GM18499 (cell line): ENCODE measurements around the gene RNLS.
"Not testable (repeated sequence)": the region's sequence is repeated elsewhere in the genome, so short reads cannot be mapped to it uniquely, and the experiment has no call there.

Source experiments
- ATAC-seq: cut with Tn5 transposase; IDR thresholded peaks from one replicate; pipeline ENCODE4 v1.9.1; 2021; ENCODE audit warnings: moderate number of reproducible peaks; ENCODE audit not compliant: insufficient read depth, unreplicated experiment

RNLS gene

DNA sequence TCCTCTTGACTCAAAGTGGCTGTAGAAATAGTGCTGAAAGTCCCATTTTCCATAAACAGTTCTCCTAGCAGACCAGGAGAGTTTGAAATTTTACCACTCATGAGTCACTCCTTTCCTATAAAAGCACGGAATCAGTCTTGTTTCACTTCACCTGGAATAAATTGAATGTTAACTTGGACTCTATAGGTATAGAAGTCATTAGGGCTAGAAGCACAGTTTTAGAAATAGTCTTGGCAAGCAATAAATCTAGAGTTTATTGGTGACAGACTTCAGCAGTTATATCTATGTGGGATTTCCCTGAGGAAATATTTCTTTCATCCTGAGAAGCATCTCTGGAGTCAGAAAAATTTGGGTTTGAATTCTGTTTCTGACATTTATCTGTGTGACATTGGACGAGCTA is 212.4 kb downstream of the RNLS start:
- ATAC-seq = no peak

DNA sequence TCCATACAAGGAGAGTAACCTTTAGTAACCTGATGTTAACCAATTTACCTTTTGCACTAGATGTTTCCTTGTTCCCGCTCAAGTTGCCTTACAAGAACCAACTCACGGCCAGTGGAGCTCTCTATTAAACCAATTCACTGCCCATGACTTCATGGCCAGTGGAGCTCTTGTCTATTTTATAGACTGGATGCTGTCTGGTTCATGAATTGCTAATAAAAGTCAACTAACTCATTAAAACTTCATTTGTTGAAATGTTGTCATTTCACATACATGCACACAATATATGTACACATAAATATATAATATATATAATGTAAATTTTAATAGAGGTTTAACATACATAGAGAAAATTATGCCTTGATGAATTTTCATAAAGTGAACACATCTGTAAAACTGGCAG is 216.3 kb downstream of the RNLS start:
- no peak for ATAC-seq

DNA sequence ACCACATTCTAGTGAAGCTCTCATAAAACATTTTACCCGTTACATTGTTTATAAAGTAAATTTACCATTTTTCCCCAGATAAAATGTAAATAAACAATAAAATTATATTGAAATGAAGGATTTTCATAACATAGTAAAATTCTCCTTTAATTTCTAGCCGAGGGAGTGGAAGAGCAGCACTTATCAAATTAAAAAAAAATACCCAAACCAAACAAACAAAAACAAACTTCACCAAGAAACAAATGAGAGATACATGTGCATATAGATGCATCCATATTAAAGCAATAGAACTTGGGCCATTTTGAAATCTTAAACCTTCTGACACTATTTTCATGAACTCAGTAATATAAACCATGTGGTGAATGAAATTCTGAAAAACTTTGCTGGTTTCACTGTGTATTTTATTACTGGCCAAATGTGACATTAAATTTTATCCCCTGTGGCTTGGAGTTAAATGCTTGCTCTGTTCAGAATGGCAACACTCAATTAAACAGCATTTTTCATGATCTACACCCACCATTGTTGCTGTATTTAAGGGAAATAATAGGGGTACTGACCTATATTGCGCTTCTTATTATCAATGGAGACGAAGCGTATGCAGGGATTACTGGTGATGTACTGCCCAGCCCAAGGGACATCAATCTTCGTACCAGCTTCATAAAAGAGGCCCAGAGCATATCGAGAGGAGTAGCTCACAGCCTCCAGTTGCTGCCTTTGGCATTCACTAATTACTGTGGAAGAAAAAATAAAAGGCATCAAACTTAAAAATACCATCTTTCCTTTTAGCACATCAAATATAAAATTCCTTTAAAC is 220.9 kb downstream of the RNLS start:
- ATAC-seq = no peak

DNA sequence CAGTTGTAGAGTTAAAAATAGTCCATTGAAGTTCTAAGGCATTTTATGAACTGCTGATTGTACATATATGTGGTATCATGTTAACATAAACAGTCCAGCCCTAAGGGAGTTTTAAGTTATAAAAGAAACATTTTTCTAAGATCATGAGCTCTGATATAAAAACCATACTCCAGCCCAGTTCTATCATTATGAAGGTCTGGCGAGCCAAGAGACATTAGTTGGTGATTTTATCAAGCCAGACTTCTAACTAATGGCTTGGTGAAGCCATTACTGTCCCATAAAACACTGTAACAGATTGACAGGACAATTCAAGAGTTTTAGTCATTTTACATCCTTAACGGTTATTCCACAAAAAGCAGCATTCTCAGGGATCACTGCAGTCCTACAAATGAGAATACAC is 221.6 kb downstream of the RNLS start:
- ATAC-seq = no peak

DNA sequence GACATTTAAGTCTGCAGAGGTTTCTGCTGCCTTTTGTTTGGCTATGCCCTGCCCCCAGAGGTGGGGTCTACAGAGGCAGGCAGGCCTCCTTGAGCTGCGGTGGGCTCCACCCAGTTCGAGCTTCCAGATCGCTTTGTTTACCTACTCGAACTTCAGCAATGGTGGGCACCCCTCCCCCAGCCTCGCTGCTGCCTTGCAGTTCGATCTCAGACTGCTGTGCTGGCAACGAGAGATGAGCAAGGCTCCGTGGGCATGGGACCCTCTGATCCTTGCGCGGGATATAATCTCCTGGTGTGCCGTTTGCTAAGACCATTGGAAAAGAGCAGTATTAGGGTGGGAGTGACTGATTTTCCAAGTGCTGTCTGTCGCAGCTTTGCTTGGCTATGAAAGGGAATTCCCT is 227.4 kb downstream of the RNLS start:
- ATAC-seq = not testable (repeated sequence)

DNA sequence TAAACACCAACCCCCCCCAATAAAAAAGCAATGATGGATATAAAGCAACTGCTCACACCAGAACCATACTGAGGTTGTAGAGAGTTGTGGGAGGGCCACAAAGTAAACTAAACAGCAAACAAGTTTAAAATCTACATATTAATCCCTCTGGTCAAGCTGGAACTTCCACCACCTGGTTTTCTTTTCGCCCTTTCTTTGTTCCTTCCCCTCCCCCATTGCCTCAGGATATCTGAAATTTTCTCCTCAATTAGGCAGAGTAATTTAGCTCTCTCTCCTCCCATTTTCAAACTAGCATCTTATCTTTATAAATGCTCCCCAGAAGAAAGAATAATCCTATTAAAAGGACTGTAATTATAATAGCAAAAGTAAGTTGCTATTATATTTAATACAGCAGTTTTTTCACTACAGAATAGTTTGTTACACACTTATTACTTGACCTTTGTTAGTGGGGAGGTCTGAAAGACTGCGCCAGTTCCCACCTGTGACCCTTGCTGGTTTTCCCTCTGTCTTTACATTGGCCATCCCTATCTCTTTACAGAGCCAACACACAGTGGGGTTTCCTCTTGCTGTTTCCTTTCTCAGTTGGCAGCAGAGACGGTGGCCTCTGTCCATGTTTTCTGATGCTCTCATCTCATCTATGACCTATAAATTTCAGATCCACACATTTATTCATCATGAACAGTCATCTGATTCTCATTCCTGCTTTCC is 235.4 kb downstream of the RNLS start:
- ATAC-seq = no peak

DNA sequence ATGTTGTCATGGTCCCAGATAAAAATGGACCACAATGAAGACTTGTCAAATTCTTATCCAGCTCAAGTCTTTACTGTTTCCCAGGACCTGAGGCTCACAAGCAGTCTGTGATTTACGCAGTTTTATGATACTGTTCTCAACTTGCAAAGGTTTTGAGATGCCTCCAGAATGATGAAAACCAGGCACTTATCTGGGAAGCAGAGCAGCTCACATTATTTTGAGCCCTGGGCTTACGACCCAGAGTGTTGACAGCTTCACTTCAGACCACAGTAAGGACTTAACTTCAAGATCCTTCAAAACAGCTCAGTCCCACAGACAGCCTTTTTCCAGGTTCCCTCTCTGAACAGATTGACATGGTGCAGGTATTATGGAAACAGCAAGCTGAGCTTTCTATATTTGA is 236.1 kb downstream of the RNLS start:
- no peak for ATAC-seq

DNA sequence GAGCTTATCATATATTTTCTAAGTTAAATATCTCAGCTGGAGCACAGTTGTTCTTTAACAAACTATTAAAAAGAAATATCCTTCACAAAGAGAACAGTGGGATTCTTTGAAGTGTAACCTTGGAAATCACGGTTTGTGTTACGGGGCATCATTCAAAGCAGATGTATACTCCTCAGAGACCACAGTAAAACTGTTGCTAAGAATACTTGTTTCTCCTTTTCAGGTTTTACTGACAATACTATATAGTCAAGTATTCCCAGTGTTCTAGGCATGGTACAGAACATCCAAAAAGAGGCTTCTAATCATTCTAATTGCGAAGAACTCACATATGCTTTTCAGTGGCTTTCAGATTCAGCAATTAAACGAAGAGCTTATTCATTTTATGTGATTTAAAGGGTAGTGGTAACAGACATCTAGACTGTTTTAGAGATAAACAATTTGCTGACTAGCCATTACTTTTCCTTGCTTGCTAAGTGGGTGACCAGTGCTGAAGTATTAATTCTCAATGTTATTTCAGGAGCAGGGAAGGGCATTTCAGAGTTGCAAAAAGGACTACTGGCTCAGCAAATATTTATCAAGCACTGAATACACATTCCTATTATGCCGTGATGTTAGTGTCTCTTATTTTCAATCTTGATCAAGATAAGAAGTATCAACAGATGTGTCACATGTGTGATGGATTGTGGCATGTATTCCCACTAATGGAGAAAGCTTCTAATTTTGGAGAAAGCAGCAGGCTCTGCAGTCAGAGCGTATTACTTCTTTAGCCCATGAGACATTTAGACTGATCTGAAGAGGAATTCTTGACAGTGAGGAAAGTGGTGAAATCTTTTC is 236.8 kb downstream of the RNLS start:
- no peak for ATAC-seq

DNA sequence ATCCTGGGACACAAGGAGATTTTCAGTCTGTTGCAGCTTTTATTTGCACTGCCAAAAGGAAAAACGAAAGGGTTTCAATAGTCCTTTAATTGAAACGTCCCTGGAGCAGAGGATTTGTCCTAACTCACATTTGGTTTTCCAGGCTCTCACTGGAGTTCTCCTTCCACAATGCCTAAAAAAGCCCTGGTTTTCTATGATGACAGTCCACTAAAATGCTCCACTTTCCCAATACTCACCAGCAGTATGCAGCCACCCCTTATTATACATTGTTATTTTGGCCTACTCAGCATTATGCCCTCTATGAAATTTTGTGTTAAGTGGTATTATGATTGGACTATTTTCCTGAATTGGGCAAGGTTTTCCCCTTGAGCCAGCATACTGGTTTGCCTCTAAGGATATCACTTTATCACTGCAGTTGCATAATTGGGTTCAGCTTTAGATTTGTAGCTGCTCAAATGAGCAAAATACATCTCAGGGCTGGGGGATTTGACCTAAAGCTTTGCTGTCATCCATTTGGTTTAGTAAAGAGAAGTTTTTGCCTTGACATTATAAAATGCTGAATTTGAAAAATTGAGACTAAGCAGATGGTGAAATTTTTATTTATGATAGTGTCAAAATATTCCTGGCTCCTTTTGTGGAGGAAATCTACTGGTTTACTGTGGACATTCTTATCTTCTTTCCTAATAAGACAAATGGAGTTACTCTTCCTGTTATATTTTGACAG is 239.2 kb downstream of the RNLS start:
- no peak for ATAC-seq

DNA sequence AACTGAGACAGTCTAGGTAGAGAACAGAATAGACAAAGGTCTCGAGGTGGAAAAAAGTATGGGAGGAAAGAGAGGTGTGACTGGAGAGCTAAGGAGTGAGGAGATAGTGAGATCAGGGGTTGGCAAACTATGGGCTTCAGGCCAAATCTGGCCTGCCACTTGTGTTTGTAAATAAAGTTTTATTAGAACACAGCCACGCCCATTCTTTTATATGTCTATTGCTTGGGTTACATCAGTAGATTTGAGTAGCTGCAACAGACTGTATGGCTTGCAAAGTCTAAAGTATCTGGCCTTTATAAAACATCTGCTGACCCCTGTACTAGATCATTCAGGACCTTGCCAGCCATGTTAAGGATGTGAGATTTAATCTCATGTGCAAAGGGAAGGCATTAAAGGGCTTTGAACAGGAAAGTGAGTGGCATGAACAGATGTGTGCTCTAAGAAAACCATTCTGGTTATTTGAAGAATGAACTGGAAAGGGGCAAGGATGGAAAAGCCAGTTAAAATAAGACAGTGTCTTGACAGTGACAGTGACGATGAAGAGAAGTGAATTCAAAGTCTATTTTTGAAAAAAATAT is 240.3 kb downstream of the RNLS start:
- ATAC-seq = no peak

DNA sequence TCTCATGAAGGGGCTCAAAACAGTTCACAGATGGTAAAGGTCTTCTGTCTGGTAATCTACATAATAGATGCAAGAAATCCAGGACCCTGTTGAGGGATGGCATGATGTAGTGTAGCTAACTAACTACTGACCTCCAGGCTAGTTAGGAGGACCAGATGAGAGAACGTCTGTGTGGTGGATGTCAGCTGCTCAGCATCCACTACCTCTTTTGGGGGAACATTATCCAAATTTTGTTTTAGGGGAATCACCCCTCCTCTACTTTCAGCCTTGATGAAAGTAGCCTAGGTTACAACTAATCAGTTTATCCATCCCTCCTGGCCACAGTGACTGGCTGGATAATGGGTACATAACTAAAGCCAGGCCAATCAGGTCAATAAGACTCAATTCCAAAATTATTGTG is 246.0 kb downstream of the RNLS start:
- no peak for ATAC-seq

DNA sequence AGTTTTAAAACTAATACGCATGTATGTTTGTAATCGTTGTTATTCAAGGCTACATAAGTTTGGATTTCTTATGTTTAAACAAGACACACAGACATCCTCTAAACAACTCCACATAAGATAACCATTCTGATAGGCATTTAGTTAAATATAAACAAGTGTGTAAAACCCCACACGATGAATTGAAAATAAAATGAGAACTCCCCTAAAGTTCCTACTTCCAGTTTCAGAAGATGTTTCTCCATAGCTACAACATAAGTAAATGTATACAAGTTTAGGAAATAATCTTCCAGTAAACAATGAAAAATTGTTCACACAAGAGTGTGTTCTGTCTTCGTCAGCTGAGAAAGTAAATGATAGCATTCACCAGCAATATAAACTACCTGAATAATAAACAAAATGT is 246.8 kb downstream of the RNLS start:
- ATAC-seq = no peak

DNA sequence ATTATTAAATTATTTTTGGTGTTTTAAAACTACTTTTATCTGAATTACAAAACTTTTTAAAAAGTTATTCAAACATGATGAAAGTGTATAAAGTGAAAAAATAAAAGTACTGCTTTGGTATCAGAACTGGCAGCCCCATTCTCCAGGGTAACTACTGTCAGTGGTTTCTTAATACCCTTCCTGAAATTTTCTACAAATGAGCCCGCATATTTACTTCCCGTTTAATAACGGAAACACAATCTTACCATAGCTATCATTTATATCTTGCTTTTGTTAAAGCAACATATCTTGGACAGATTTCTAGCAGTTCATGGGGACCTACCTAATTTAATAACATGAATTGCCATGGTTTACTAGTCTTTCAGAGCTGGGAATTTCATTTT is 249.9 kb downstream of the RNLS start:
- no peak for ATAC-seq

DNA sequence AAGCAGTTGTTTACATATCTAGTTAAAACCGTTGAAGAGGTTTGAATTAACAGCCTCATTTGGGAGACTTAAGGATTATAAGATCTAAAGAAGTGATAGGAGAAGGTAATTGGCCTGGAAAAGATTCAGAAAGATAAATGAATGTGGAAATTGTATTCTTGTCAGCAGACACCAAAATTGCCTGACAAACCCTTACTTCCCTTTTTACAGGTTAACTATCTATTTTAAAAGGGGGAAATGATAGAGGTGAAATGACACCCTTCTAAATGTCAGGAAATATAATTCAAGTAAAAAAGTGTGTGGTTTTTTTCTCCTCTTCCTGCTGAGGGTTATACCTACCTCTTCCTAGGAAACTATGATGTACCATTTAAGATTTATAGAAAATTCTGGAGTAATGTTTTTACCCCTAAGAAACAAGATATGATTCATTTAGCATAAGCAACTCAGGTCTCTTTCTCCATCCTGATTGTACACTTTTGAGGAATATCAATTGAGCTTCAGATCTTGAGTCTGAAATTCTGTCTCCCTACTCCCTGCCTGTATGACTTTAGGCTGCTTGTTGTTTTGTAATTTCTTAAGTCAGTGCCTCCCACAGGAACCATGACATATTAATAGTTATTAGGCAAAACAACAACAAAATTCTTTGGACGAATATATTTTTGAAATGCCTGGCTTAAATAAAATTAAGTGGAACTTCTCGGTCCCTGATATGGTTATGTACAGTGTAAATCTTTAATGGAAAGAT is 250.4 kb downstream of the RNLS start:
- ATAC-seq = no peak

DNA sequence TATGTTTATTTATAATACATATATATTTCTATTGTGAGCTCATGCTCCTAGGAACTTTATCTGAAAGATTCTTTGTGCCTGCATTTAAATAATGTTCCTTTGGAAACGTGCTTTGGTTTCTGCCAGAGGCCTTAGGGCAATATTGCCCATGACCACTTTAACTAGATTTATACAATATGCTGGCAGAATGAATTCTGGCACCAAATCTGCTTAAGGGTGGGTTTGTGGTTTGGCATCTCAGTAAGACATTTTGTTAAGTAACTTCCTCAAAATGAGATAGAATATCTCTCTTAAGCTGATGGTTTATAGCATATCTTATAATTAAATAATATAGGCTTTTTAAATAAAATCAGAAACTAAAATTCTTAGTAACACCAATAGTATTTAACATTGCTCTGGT is 252.9 kb downstream of the RNLS start:
- no peak for ATAC-seq

DNA sequence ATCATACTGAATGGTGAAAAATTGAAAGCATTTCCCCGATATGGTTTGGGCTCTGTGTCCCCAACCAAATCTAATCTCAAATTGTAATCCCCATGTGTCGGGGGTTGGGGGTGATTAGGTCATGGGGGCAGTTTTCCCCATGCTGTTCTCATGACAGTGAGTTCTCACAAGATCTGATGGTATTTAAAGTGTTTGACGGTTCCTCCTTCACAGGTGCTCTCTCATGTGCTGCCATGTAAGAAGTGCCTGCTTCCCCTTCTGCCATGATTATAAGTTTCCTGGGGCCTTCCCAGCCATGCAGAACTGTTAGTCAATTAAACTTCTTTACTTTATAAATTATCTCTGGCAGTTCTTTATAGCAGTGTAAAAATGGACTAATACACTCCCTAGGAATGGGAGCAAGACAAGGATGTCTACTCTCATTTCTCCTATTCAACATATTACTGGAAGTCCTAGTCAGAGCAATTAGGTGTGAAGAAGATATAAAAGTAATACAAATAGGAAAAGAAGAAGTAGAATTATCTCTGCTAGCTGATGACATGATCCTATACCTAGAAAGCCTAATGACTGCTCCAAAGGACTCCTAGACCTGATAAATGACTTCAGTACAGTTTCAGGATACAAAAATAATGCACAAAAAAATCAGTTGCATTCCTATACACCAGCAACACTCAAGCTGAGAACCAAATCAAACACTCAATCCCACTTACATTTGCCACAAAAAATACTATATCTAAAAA is 260.6 kb downstream of the RNLS start:
- no peak for ATAC-seq

DNA sequence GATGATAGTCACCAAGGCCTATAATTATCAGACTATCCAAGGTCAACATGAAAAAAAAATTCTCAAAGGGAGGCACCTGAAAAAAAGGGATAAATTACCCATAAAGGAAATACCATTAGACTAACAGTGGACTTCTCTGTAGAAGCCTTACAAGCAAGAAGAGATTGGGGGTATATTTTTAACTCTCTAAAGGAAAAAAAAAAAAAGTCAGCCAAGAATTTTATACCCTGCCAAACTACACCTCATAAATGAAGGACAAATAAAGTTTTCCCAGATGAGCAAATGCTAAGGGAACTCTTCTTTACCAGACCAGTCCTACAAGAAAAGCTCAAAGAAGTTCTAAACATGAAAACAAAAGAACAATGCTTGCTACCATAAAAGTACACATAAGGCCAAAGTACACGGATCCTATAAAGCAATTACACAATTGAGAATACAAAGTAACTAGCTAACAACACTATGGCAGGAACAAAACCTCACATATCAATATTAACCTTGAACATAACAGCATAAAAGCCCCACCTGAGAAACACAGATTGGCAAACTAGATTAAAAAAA is 263.1 kb downstream of the RNLS start:
- no peak for ATAC-seq

DNA sequence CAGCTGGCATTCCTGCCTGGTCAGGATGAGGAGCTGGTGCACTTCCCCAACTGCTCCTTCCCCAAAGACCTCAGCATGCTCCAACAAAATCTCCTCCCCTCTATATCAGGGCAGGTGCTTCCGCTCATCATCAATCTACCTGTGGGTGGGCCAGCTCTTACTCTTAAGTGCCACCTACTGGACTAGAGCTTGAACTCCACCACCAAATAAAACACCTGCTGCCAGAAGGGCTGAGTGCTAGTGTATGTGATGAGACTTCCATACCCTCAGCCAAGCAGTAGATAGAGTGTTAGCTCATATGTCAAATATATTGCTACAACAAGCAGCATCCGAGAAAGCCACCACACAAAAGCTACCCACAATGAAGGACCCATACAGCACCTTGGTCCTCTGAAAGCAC is 264.3 kb downstream of the RNLS start:
- ATAC-seq = no peak

DNA sequence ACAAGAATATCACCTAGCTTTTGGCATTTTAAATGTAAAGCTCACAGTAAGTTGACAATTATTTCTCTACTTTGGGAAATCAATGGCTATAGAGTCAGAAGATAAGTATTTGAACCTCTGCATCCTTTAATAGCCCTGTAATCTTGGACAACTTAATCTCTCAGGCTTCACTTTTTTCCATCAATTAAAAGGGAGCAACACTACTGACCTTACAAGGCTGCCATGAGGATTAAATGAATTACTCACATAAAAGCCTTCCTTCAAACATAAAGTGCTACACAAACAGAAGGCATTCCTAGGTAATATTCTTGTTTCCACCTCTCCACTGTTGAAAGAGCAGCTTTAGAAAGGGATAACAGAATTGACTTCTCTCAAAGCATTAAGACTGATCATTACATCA is 266.0 kb downstream of the RNLS start:
- ATAC-seq = no peak
